Fibroblast of mammary gland (primary cell): ENCODE measurements around the gene CACNA2D3.
A peak's percentile ranks its signal among the peaks of the same experiment; 100 is the strongest.

Experiments used
- DNase-seq: peaks from one replicate; pipeline ENCODE4 v3.0.0-alpha.2; 2010; ENCODE audit warnings: low read depth
- H3K4me3 ChIP-seq: 2 replicates; pipeline ENCODE4 v1.5.1; 2011; ENCODE audit warnings: low read depth, mild to moderate bottlenecking, low read length, moderate library complexity; ENCODE audit not compliant: control insufficient read depth
- CTCF ChIP-seq: conservative IDR thresholded peaks from 2 replicates; pipeline ENCODE4 v1.5.1; 2011; ENCODE audit warnings: low read depth, low read length, inconsistent platforms; ENCODE audit not compliant: control insufficient read depth, insufficient read depth

Gene CACNA2D3

GRCh38 chr3:54882129-54882833 is 759.9 kb downstream of the CACNA2D3 start:
- no peak for TF ChIP-seq CTCF
- no peak overlapping the region for H3K4me3 ChIP-seq
- DNase-seq = peak; percentile 98

- no peak for TF ChIP-seq CTCF
- DNase-seq = no peak
- no peak overlapping the region for H3K4me3 ChIP-seq
These were observed 765.8 kb downstream of the CACNA2D3 start for GRCh38 chr3:54888162-54888561.

- no peak overlapping the region for H3K4me3 ChIP-seq
- no peak for TF ChIP-seq CTCF
- peak; percentile 84 for DNase-seq
These were observed 766.5 kb downstream of the CACNA2D3 start for GRCh38 chr3:54888873-54889272.

GRCh38 chr3:54889731-54890130 is 767.4 kb downstream of the CACNA2D3 start:
- H3K4me3 ChIP-seq = no peak overlapping the region
- no peak for DNase-seq
- TF ChIP-seq CTCF = no peak

- peak; percentile 58 for TF ChIP-seq CTCF
- peak; percentile 97 for DNase-seq
- no peak overlapping the region for H3K4me3 ChIP-seq
These were observed 769.2 kb downstream of the CACNA2D3 start for GRCh38 chr3:54891540-54891897.

- TF ChIP-seq CTCF = no peak
- no peak overlapping the region for H3K4me3 ChIP-seq
- no peak for DNase-seq
These were observed 769.8 kb downstream of the CACNA2D3 start for GRCh38 chr3:54892168-54892567.

GRCh38 chr3:54895613-54896012 is 773.3 kb downstream of the CACNA2D3 start:
- no peak overlapping the region for H3K4me3 ChIP-seq
- no peak for DNase-seq
- no peak for TF ChIP-seq CTCF
